HepG2 (cell line): ENCODE results near the gene SALL4. TPM values are rescaled to one million over a fixed set of nuclear protein-coding genes. Genes with fewer than 3 reads are reported as not detected.

Source experiments
- ATAD3A ChIP-seq: sonication (generic); formaldehyde crosslinking; IDR thresholded peaks from 2 replicates; pipeline ENCODE4 v1.4.0; 2020; ENCODE audit warnings: missing genetic modification reagents
- GATAD1 ChIP-seq: IDR thresholded peaks from 2 replicates; pipeline ENCODE4 v1.6.1; 2016; ENCODE audit warnings: missing genetic modification reagents, missing compliant biosample characterization
- KLF12 ChIP-seq: sonication (generic); formaldehyde crosslinking; IDR thresholded peaks from 2 replicates; pipeline ENCODE4 v1.4.0; 2020; ENCODE audit warnings: missing genetic modification reagents, borderline replicate concordance
- MIER2 ChIP-seq: IDR thresholded peaks from 2 replicates; pipeline ENCODE4 v1.6.1; 2016; ENCODE audit warnings: missing biosample characterization, missing genetic modification reagents
- MXD1 ChIP-seq: sonication (generic); formaldehyde crosslinking; IDR thresholded peaks from 2 replicates; pipeline ENCODE4 v1.4.0; 2020; ENCODE audit warnings: mild to moderate bottlenecking, missing genetic modification reagents
- RELA ChIP-seq: sonication (generic); formaldehyde crosslinking; IDR thresholded peaks from 2 replicates; pipeline ENCODE4 v1.4.0; 2020; ENCODE audit warnings: missing genetic modification reagents
- RFX5 ChIP-seq: IDR thresholded peaks from 2 replicates; pipeline ENCODE4 v1.6.1; 2011; ENCODE audit warnings: low read depth, low read length, improper control_type of control experiment
- SRSF4 ChIP-seq: fragments of 200-400 bp; formaldehyde crosslinking; IDR thresholded peaks from one replicate; pipeline ENCODE4 v1.6.1; 2018; ENCODE audit warnings: mild to moderate bottlenecking, low read depth, low read length, moderate library complexity; ENCODE audit not compliant: poor library complexity, severe bottlenecking
- TFE3 ChIP-seq: IDR thresholded peaks from 2 replicates; pipeline ENCODE4 v1.6.1; 2016
- TMF1 ChIP-seq: sonication (generic); formaldehyde crosslinking; IDR thresholded peaks from 2 replicates; pipeline ENCODE4 v1.8.1; 2022; ENCODE audit warnings: low read depth, missing genetic modification reagents
- XBP1 ChIP-seq: sonication (generic); formaldehyde crosslinking; IDR thresholded peaks from 2 replicates; pipeline ENCODE4 v1.5.0; 2020; ENCODE audit warnings: missing genetic modification reagents
- ZSCAN12 ChIP-seq: sonication (generic); formaldehyde crosslinking; IDR thresholded peaks from 2 replicates; pipeline ENCODE4 v1.9.0; 2021; ENCODE audit warnings: mild to moderate bottlenecking, missing genetic modification reagents
- polyA plus RNA-seq, 8 experiments: library from polyadenylated mRNA; depleted of rRNA in 3 of 8; stranded (reverse) in 7 of 8; unstranded in 1 of 8; fragments of >200 nt; fragmentation: Illumina TruSeq in 4 of 8; extraction: Trizol in 4 of 8; gene quantifications; 2 replicates each; pipeline versions ENCODE4 v1.2.1 to v1.2.3, GENCODE V29; 2011 to 2016; ENCODE audit warnings: low read depth in 4 of 8, missing spikeins in 1 of 8, mixed read lengths in 1 of 8; ENCODE audit not compliant: insufficient read depth in 1 of 8
- total RNA-seq, 5 experiments: library from RNA; depleted of rRNA; stranded (reverse); fragments of >200 nt; fragmentation: Illumina TruSeq; extraction: Trizol; gene quantifications; 2 replicates each; pipeline ENCODE4 v1.2.3, GENCODE V29; 2016; ENCODE audit warnings: low read depth in 1 of 5
- TF ChIP-seq, protein P1 (sequence below): sonication (generic); formaldehyde crosslinking; IDR thresholded peaks from 2 replicates; pipeline ENCODE4 v1.4.0; 2020; ENCODE audit warnings: missing genetic modification reagents; ENCODE audit errors: not compliant biosample characterization
- TF ChIP-seq, protein P2 (sequence below): sonication (generic); formaldehyde crosslinking; IDR thresholded peaks from 2 replicates; pipeline ENCODE4 v1.4.0; 2020; ENCODE audit warnings: mild to moderate bottlenecking, low read depth, missing genetic modification reagents
- TF ChIP-seq, protein P3 (sequence below): fragments of 450-650 bp; IDR thresholded peaks from 2 replicates; pipeline ENCODE4 v1.6.1; 2017; ENCODE audit warnings: mild to moderate bottlenecking
- TF ChIP-seq, protein P4 (sequence below): sonication (generic); formaldehyde crosslinking; IDR thresholded peaks from 2 replicates; pipeline ENCODE4 v1.8.1; 2023; ENCODE audit warnings: missing genetic modification reagents, mild to moderate bottlenecking, borderline replicate concordance
- TF ChIP-seq, protein P5 (sequence below): sonication (generic); formaldehyde crosslinking; conservative IDR thresholded peaks from 2 replicates; pipeline ENCODE4 v1.8.0; 2022; ENCODE audit warnings: mild to moderate bottlenecking, moderate library complexity, missing genetic modification reagents
- TF ChIP-seq, protein P6 (sequence below): sonication (generic); formaldehyde crosslinking; IDR thresholded peaks from 2 replicates; pipeline ENCODE4 v1.5.1; 2020; ENCODE audit warnings: missing genetic modification reagents, mild to moderate bottlenecking, borderline replicate concordance

SALL4 gene
- total and polyA plus RNA-seq, 2 of the 13 experiments (the other 11 are each of a cell fraction or from before 2014, with no cell fraction given) = 0.33 to 1.8 TPM

DNA sequence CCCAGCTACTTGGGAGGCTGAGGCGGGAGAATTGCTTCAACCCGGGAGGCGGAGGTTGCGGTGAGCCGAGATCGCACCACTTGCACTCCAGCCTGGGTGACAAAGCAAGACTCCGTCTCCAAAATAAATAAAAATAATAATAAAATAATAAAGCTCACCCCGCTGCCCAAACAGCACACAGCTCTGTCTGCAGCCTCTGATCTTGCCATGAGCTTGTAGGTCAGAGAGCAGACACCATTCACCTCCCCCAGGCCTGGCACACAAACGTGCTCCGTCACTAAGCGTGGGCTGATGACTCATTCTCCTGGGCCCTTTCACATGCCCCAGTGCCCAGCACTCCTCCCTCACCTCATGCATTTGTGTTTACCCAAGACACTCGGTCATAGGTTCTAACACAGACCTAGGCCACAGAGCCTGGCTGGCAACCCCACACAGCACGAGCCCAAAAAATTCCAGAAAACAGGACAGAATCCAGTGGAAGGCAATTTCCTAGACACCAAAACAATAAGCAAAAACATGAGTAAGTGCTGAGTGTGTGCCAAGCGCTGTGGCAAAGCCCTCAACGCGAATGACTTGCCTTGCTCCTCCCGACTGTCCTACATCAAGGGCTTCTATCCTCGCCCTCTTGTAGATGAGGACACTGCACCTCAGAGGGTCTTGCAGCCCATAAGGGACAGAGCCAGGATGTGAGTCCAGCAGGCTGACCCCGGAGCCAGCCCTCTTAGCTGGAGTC, 52.1 kb downstream of the SALL4 start (continued):
- TF ChIP-seq, protein P1, sequence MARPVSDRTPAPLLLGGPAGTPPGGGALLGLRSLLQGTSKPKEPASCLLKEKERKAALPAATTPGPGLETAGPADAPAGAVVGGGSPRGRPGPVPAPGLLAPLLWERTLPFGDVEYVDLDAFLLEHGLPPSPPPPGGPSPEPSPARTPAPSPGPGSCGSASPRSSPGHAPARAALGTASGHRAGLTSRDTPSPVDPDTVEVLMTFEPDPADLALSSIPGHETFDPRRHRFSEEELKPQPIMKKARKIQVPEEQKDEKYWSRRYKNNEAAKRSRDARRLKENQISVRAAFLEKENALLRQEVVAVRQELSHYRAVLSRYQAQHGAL (CRISPR knock-in tag) = no peak
- TF ChIP-seq, protein P2, sequence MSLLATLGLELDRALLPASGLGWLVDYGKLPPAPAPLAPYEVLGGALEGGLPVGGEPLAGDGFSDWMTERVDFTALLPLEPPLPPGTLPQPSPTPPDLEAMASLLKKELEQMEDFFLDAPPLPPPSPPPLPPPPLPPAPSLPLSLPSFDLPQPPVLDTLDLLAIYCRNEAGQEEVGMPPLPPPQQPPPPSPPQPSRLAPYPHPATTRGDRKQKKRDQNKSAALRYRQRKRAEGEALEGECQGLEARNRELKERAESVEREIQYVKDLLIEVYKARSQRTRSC (CRISPR knock-in tag) = no peak
- TF ChIP-seq KLF12 (CRISPR knock-in tag) (no peak), RELA (peak; percentile 73; the same call in 1 of the 2 replicates), XBP1 (CRISPR knock-in tag) (no peak), TMF1 (CRISPR knock-in tag) (no peak), SRSF4 (no peak), ZSCAN12 (CRISPR knock-in tag) (no peak), GATAD1 (peak; percentile 82), RFX5 (no peak; the same call in 1 of the 2 replicates), ATAD3A (CRISPR knock-in tag) (peak; percentile 20; the same call in 1 of the 2 replicates), MIER2 (CRISPR knock-in tag) (peak; percentile 55; the same call in 1 of the 2 replicates), TFE3 (CRISPR knock-in tag) (peak; percentile 87; the same call in 1 of the 2 replicates), MXD1 (CRISPR knock-in tag) (peak; percentile 50; the same call in 1 of the 2 replicates)
- TF ChIP-seq, protein P3, sequence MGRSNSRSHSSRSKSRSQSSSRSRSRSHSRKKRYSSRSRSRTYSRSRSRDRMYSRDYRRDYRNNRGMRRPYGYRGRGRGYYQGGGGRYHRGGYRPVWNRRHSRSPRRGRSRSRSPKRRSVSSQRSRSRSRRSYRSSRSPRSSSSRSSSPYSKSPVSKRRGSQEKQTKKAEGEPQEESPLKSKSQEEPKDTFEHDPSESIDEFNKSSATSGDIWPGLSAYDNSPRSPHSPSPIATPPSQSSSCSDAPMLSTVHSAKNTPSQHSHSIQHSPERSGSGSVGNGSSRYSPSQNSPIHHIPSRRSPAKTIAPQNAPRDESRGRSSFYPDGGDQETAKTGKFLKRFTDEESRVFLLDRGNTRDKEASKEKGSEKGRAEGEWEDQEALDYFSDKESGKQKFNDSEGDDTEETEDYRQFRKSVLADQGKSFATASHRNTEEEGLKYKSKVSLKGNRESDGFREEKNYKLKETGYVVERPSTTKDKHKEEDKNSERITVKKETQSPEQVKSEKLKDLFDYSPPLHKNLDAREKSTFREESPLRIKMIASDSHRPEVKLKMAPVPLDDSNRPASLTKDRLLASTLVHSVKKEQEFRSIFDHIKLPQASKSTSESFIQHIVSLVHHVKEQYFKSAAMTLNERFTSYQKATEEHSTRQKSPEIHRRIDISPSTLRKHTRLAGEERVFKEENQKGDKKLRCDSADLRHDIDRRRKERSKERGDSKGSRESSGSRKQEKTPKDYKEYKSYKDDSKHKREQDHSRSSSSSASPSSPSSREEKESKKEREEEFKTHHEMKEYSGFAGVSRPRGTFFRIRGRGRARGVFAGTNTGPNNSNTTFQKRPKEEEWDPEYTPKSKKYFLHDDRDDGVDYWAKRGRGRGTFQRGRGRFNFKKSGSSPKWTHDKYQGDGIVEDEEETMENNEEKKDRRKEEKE = no peak
- TF ChIP-seq, protein P4, sequence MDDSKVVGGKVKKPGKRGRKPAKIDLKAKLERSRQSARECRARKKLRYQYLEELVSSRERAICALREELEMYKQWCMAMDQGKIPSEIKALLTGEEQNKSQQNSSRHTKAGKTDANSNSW = no peak
- TF ChIP-seq, protein P5, sequence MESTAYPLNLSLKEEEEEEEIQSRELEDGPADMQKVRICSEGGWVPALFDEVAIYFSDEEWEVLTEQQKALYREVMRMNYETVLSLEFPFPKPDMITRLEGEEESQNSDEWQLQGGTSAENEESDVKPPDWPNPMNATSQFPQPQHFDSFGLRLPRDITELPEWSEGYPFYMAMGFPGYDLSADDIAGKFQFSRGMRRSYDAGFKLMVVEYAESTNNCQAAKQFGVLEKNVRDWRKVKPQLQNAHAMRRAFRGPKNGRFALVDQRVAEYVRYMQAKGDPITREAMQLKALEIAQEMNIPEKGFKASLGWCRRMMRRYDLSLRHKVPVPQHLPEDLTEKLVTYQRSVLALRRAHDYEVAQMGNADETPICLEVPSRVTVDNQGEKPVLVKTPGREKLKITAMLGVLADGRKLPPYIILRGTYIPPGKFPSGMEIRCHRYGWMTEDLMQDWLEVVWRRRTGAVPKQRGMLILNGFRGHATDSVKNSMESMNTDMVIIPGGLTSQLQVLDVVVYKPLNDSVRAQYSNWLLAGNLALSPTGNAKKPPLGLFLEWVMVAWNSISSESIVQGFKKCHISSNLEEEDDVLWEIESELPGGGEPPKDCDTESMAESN = no peak
- TF ChIP-seq, protein P6, sequence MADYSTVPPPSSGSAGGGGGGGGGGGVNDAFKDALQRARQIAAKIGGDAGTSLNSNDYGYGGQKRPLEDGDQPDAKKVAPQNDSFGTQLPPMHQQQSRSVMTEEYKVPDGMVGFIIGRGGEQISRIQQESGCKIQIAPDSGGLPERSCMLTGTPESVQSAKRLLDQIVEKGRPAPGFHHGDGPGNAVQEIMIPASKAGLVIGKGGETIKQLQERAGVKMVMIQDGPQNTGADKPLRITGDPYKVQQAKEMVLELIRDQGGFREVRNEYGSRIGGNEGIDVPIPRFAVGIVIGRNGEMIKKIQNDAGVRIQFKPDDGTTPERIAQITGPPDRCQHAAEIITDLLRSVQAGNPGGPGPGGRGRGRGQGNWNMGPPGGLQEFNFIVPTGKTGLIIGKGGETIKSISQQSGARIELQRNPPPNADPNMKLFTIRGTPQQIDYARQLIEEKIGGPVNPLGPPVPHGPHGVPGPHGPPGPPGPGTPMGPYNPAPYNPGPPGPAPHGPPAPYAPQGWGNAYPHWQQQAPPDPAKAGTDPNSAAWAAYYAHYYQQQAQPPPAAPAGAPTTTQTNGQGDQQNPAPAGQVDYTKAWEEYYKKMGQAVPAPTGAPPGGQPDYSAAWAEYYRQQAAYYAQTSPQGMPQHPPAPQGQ = no peak
